ENCODE measurements around the gene ZNF212.

Gene ZNF212

GRCh38 chr7:149239345-149240143 lies at the start of gene ZNF212:
TSS of gene ZNF212 (plus strand) at chr7:149239651. CDS start at chr7:149239779, 128 bp downstream.
- DNase-seq (ENCODE audit: low spot score) = peak; percentile 97

GRCh38 chr7:149191851-149192250 lies 47.6 kb upstream of the ZNF212 start:
- no peak for DNase-seq (ENCODE audit: low spot score)

- DNase-seq (ENCODE audit: low spot score) = no peak
These were observed 44.7 kb upstream of the ZNF212 start for GRCh38 chr7:149194799-149195179.

- DNase-seq (ENCODE audit: low spot score) = peak; percentile 97
These were observed 44.0 kb upstream of the ZNF212 start, which contains the start of gene ZNF282 for GRCh38 chr7:149195180-149196150. TSS of gene ZNF282 (plus strand) at chr7:149195546. CDS start at chr7:149195590, 44 bp downstream.

GRCh38 chr7:149196151-149196704 lies 43.2 kb upstream of the ZNF212 start:
- peak; percentile 33 for DNase-seq (ENCODE audit: low spot score)

GRCh38 chr7:149196705-149197171 lies 42.7 kb upstream of the ZNF212 start:
- peak; percentile 62 for DNase-seq (ENCODE audit: low spot score)

- no peak for DNase-seq (ENCODE audit: low spot score)
These were observed 41.8 kb upstream of the ZNF212 start for GRCh38 chr7:149197675-149198074.

- no peak for DNase-seq (ENCODE audit: low spot score)
These were observed 41.2 kb upstream of the ZNF212 start for GRCh38 chr7:149198161-149198816.

- DNase-seq (ENCODE audit: low spot score) = no peak
These were observed 40.0 kb upstream of the ZNF212 start for GRCh38 chr7:149199234-149199995.

- DNase-seq (ENCODE audit: low spot score) = no peak
These were observed 36.6 kb upstream of the ZNF212 start for GRCh38 chr7:149202831-149203231.

GRCh38 chr7:149205690-149206381 lies 33.6 kb upstream of the ZNF212 start:
- DNase-seq (ENCODE audit: low spot score) = no peak

- DNase-seq (ENCODE audit: low spot score) = no peak
These were observed 32.0 kb upstream of the ZNF212 start for GRCh38 chr7:149207324-149208035.

GRCh38 chr7:149209518-149210269 lies 29.8 kb upstream of the ZNF212 start:
- DNase-seq (ENCODE audit: low spot score) = peak; percentile 76

GRCh38 chr7:149210551-149210950 lies 28.9 kb upstream of the ZNF212 start:
- DNase-seq (ENCODE audit: low spot score) = no peak

GRCh38 chr7:149214020-149214720 lies 25.3 kb upstream of the ZNF212 start:
- no peak for DNase-seq (ENCODE audit: low spot score)

GRCh38 chr7:149216402-149216801 lies 23.0 kb upstream of the ZNF212 start:
- no peak for DNase-seq (ENCODE audit: low spot score)

GRCh38 chr7:149217570-149217969 lies 21.9 kb upstream of the ZNF212 start:
- no peak for DNase-seq (ENCODE audit: low spot score)
